HG03025 (cell line): ENCODE data around the gene PKM.

Experiments used
- ATAC-seq: cut with Tn5 transposase; IDR thresholded peaks from one replicate; pipeline ENCODE4 v1.9.1; 2021; ENCODE audit warnings: mild to moderate bottlenecking, moderate library complexity; ENCODE audit not compliant: unreplicated experiment, low FRiP score

PKM gene

GRCh38 chr15:72202302-72202701 is 28.7 kb downstream of the PKM start:
- ATAC-seq, result no peak

GRCh38 chr15:72201391-72201921 is 29.5 kb downstream of the PKM start:
- ATAC-seq, result no peak

- no peak for ATAC-seq
Measured at GRCh38 chr15:72200395-72201237, 30.4 kb downstream of the PKM start.

GRCh38 chr15:72199721-72200212 is 31.2 kb downstream of the PKM start:
- peak; percentile 51 for ATAC-seq

GRCh38 chr15:72199205-72199515 is 31.8 kb downstream of the PKM start:
- ATAC-seq, result no peak

GRCh38 chr15:72198356-72199204 is 32.4 kb downstream of the PKM start:
- ATAC-seq, result no peak

- ATAC-seq, result no peak
Measured at GRCh38 chr15:72197460-72198355, 33.3 kb downstream of the PKM start, which contains the start of gene GRAMD2A. GRAMD2A (minus strand) TSS chr15:72197787.

- ATAC-seq, result no peak
Measured at GRCh38 chr15:72197041-72197459, 33.9 kb downstream of the PKM start.

- ATAC-seq, result no peak
Measured at GRCh38 chr15:72196409-72197040, 34.5 kb downstream of the PKM start.

GRCh38 chr15:72195101-72195511 is 35.9 kb downstream of the PKM start:
- no peak for ATAC-seq

- no peak for ATAC-seq
Measured at GRCh38 chr15:72193836-72194396, 37.1 kb downstream of the PKM start.

GRCh38 chr15:72192416-72192815 is 38.6 kb downstream of the PKM start:
- no peak for ATAC-seq

GRCh38 chr15:72189250-72189902 is 41.6 kb downstream of the PKM start:
- ATAC-seq, result no peak

- ATAC-seq, result no peak
Measured at GRCh38 chr15:72184165-72184811, 46.7 kb downstream of the PKM start.

- no peak for ATAC-seq
Measured at GRCh38 chr15:72183781-72184164, 47.2 kb downstream of the PKM start.

- no peak for ATAC-seq
Measured at GRCh38 chr15:72182673-72183072, 48.3 kb downstream of the PKM start.

GRCh38 chr15:72182244-72182643 is 48.7 kb downstream of the PKM start:
- ATAC-seq, result no peak

- no peak for ATAC-seq
Measured at GRCh38 chr15:72180761-72181324, 50.1 kb downstream of the PKM start.
